Thymus (tissue), 11 donors: ENCODE measurements around the gene SCGB1C2. TPM values are rescaled to one million over a fixed set of nuclear protein-coding genes. Genes with fewer than 3 reads are reported as not detected.

Experiments used
- DNase-seq, 9 donors: peaks; one replicate each; pipeline ENCODE4 v3.0.0-alpha.2; 2013; ENCODE audit warnings: low spot score in 9 of 9, low read depth in 6 of 9, missing footprints in 1 of 9
- H3K27ac ChIP-seq, 2 donors: one replicate each; pipeline ENCODE4 v1.5.1; 2013; ENCODE audit warnings: control low read depth in 1 of 2, low read depth in 1 of 2, low read length in 1 of 2, mild to moderate bottlenecking in 1 of 2, moderate library complexity in 1 of 2
- H3K27me3 ChIP-seq, 2 donors: one replicate each; pipeline ENCODE4 v1.5.1; 2013; ENCODE audit warnings: low read length in 1 of 2; ENCODE audit not compliant: control insufficient read depth in 2 of 2, insufficient read depth in 1 of 2
- H3K36me3 ChIP-seq, 2 donors: one replicate each; pipeline ENCODE4 v1.5.1; 2013; ENCODE audit warnings: low read length in 1 of 2, mild to moderate bottlenecking in 1 of 2, moderate library complexity in 1 of 2; ENCODE audit not compliant: control insufficient read depth in 2 of 2, insufficient read depth in 2 of 2
- H3K4me1 ChIP-seq, 2 donors: one replicate each; pipeline ENCODE4 v1.5.1; 2013; ENCODE audit warnings: low read length in 2 of 2; ENCODE audit not compliant: control insufficient read depth in 2 of 2, insufficient read depth in 2 of 2
- H3K4me3 ChIP-seq, 2 donors: one replicate each; pipeline ENCODE4 v1.5.1; 2013; ENCODE audit warnings: low read length in 2 of 2, control low read depth in 1 of 2, mild to moderate bottlenecking in 1 of 2
- H3K9me3 ChIP-seq, 2 donors: one replicate each; pipeline ENCODE4 v1.5.1; 2013; ENCODE audit warnings: low read length in 1 of 2, mild to moderate bottlenecking in 1 of 2; ENCODE audit not compliant: control insufficient read depth in 2 of 2, insufficient read depth in 1 of 2
- WGBS: extraction: QIAGEN DNeasy Blood & Tissue Kit; methylation state at CpG from one replicate; pipeline ENCODE4 v1.1.7; 2013; 5-methylcytosine and 5-hydroxymethylcytosine counted together
- polyA plus RNA-seq: library from polyadenylated mRNA; stranded (reverse); fragments of 200-250 nt; gene quantifications from one replicate; pipeline ENCODE4 v1.2.3, GENCODE V29; 2013
- total RNA-seq: library from RNA; stranded (reverse); fragments of 120-200 nt; gene quantifications from one replicate; pipeline ENCODE4 v1.2.4, GENCODE V29; 2013
- donor health status: healthy.

Gene SCGB1C2
- total and polyA plus RNA-seq, 2 donors, result 0.50 TPM; not detected in 1

DNA sequence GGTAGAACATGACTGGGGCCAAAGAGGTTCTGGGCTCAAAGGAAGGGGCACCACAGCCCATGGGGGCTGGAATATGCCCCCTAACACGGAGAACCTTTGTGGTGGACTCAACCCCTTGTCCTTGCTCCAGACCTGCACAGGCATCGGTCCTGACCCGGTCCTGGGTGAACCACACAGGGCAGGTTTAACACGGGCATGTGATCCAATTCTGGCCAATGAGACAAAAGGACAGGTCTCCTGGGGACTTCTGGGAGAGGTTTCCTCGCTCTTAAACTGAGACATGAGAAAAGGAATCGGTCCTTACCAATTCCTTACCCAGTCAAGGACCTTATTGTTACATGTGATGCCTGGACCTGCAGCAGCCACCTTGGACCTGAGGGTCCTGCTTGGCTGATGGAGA, 40.4 kb downstream of the SCGB1C2 start:
- Histone ChIP-seq H3K4me1 (peaks cover 0 to 2% of the 10 kb centered on the region in 2 donors), H3K4me3 (no peak overlapping the region), H3K27me3 (peaks cover 38 to 50% of the 10 kb centered on the region in 2 donors), H3K27ac (no peak overlapping the region), H3K9me3 (no peaks in the 10 kb centered on the region), H3K36me3 (no peaks in the 10 kb centered on the region)
- 89% methylated on average over 6 of the region's 6 CpGs for WGBS
- no peak for DNase-seq

DNA sequence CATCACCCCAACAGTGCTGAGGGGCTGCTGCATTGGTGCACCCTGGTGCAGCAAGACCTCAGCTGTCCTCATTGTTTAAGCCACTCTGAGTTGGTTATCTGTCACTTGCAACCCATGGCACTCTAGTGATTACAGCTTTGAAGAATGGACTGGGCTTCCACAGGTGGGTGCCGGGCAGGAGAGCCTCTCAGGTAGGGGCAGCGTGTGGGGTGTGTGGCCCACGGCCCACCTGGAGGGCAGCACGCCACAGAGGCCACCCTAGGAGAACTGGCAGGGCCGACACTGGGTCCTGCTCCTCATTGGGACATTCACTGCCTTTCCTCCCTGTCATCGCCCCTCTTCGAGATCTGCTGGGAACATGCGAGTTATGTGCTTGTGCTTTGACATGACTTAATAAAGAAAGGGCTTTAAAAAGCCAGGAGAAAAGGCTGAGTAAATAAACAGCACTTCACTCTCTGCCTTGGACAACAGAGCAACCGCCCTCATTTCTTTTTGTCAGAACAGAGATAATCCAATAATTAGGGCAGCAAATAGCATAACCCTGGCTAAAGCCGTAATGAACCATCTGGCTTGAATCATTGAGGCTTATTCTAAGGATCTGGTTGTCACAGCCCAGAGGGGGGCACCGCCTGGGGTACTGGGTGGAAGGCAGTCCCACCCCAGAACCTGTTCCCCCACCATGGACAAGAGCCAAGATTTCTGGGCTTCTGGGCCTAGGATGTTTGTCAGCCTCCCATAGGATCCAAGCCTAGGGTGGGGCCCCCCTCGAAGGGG, 41.1 kb downstream of the SCGB1C2 start:
- WGBS, result 88% methylated on average over 12 of the region's 12 CpGs
- no peak overlapping the region for H3K27ac ChIP-seq
- no peaks in the 10 kb centered on the region for H3K9me3 ChIP-seq
- no peak for DNase-seq
- H3K27me3 ChIP-seq, result peaks cover 38 to 57% of the 10 kb centered on the region in 2 donors
- H3K36me3 ChIP-seq, result no peaks in the 10 kb centered on the region
- peaks cover 0 to 2% of the 10 kb centered on the region in 2 donors for H3K4me1 ChIP-seq
- no peak overlapping the region for H3K4me3 ChIP-seq

DNA sequence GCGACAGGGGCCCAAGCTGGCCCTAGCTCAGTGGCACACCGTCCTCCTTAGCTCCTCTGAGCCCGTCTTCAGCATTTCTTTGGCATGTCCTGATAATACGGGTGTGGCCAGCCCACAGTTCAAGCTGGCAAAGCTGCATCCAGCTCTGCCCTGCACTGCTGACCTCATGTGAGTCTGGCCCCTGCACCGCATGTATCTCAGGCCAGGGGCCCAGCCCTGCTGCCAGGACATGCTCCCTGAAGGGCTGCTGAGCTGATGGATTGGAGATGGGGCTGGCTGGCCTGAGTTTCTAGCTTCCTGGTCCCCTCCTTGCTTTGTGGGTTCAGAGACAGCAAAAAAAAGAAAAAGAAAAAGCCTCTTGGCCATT, 41.7 kb downstream of the SCGB1C2 start:
- no peak overlapping the region for H3K27ac ChIP-seq
- H3K4me1 ChIP-seq, result peaks cover 0 to 2% of the 10 kb centered on the region in 2 donors
- peaks cover 38 to 63% of the 10 kb centered on the region in 2 donors for H3K27me3 ChIP-seq

GRCh38 chr17:179781-180380, 42.5 kb downstream of the SCGB1C2 start:
- WGBS, result 26% methylated on average over 32 of the region's 32 CpGs
- Histone ChIP-seq H3K4me1 (peaks cover 0 to 2% of the 10 kb centered on the region in 2 donors), H3K4me3 (peak overlapping the region in 1 of 2 donors; percentile 15), H3K9me3 (no peaks in the 10 kb centered on the region), H3K27me3 (peaks cover 38 to 70% of the 10 kb centered on the region in 2 donors), H3K36me3 (no peaks in the 10 kb centered on the region), H3K27ac (no peak overlapping the region)
- no peak for DNase-seq

More for the DNA sequence above, 41.7 kb downstream of the SCGB1C2 start:
- DNase-seq, result no peak
- no peaks in the 10 kb centered on the region for H3K9me3 ChIP-seq
- no peak overlapping the region for H3K4me3 ChIP-seq
- H3K36me3 ChIP-seq, result no peaks in the 10 kb centered on the region
- 92% methylated on average over 5 of the region's 5 CpGs for WGBS

DNA sequence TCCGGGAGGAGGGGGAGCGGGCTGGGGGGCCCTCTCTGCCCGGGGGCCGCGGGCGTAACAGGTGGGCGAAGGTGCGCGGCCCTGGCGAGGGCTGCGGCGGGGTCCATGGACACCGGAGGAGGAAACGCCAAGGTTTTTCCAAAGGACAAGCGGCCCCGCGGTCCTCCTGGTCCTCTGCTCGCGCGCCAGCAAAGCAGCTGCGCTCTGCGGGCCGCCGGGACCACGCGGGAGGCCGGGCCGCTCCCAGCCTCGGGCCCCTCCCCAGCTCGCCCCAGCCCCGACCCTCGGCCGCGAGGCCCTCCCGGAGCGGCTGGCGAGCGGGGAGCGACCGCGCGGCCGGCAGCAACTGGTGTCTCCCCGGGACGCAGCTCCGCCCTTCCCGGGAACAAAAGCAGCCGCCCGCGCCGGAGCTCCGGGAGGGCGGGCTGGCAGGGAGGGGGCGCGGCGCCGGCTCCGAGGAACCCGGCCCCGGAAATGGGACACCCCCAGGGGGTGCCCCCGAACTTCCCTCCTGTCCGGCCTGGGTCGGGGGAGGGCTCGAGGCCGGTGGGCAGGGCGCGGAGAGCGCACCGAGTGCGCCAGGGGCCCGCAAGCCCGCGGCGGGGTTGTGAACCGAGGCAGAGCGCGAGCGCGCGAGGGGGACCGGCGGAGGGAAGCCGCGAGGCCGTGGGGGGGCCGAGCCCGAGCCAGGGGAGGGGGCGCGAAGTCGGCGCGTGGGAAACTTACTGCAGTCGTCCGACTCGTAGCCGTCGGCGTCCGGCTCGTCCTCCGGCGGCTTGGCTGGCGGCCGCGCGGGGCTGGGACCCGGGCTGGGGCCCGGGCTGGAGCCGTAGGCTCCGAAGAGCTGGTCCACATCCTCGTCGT, 43.2 kb downstream of the SCGB1C2 start:
- H3K9me3 ChIP-seq, result no peaks in the 10 kb centered on the region
- H3K36me3 ChIP-seq, result no peaks in the 10 kb centered on the region
- peaks cover 0 to 2% of the 10 kb centered on the region in 2 donors for H3K4me1 ChIP-seq
- peak overlapping the region in 1 of 2 donors; percentile 15 for H3K4me3 ChIP-seq
- no peak overlapping the region for H3K27ac ChIP-seq
- peaks cover 38 to 70% of the 10 kb centered on the region in 2 donors for H3K27me3 ChIP-seq
- WGBS, result 4% methylated on average over 112 of the region's 112 CpGs
- no peak for DNase-seq

DNA sequence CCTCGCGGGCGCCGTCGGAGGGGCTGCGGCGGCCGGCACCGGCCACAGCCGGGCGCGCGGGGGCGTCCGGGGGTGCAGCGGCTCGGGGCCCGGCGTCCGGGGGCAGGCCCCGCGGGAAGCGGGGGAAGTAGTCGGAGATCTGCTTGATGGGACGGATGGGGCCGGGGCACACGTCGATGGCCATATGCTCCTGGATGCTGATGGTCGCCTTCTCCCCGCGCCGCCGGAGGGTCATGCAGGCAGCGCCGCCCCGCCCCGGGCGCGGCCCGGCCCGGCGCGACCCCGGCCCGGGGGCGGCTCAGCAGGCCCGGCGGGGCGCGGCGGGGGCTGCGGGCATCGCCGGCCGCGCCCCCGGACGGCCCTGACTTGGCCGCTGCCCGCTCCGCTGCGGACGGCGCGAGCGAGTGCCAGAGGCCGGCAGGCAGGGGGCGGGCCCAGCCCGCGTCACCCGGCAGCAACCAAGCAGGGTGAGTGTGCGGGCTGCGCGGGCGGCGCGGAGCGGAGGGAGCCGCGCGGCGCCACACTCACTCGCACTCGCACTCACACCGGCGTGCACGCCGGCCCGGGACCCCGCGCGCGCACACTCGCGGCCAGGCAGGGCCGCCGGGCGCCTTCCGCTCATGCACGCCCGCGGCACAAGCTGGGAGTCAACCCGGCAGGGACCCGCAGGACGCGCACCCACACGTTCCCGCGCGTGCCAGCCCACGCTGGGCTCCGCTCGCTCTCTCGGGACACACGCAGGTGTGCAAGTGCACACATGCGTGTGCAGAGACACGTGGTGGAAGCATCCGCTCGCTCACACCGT, 44.1 kb downstream of the SCGB1C2 start, which contains the start of gene DOC2B:
Gene DOC2B (minus strand): TSS at position 406 of the 805 bp plus-strand sequence. CDS start 171 bp downstream, at position 235.
- 5% methylated on average over 120 of the region's 120 CpGs for WGBS
- Histone ChIP-seq H3K36me3 (no peaks in the 10 kb centered on the region), H3K4me1 (peaks cover 0 to 2% of the 10 kb centered on the region in 2 donors), H3K27ac (no peak within 1 kb of the TSS), H3K27me3 (peaks cover 38 to 74% of the 10 kb centered on the region in 2 donors), H3K4me3 (peak within 1 kb of the TSS in 1 of 2 donors; percentile 15), H3K9me3 (no peaks in the 10 kb centered on the region)
- DNase-seq, result no peak

DNA sequence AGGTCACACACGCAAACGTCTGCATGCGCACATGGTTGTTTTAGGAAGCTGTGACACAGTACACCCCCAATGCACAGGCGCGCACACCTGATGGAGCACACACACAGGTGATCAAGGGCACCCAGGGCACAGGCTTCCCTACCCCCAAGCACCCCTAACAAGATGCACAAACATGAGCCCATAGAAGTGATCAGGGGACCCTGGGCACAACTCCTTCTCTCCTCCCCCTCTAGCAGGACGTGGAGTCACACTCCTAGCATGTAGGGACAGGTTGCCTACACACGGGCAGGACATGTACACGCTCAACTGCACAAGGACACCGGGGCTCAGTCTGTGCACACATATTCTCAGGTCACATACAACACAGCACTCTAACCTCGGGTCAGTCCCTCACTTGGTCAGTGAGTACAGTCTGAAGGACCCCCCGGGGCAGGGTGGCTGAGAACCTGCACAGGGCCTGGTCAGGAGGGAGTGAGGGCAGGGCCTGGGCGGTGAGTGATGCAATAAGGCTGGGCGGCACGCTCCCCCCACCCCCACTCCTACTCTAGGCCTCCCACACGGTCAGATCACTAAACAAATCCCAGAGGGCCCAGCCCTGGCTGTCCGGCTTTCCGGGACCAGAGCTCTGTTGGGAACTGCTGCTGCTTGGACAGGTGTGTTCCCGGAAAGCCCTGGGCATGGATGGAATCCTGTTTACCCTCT, 44.8 kb downstream of the SCGB1C2 start:
- peaks cover 38 to 73% of the 10 kb centered on the region in 2 donors for H3K27me3 ChIP-seq
- peaks cover 0 to 2% of the 10 kb centered on the region in 2 donors for H3K4me1 ChIP-seq
- H3K9me3 ChIP-seq, result no peaks in the 10 kb centered on the region
- no peak for DNase-seq
- 84% methylated on average over 18 of the region's 18 CpGs for WGBS
- H3K36me3 ChIP-seq, result no peaks in the 10 kb centered on the region
- H3K4me3 ChIP-seq, result no peak overlapping the region
- no peak overlapping the region for H3K27ac ChIP-seq

DNA sequence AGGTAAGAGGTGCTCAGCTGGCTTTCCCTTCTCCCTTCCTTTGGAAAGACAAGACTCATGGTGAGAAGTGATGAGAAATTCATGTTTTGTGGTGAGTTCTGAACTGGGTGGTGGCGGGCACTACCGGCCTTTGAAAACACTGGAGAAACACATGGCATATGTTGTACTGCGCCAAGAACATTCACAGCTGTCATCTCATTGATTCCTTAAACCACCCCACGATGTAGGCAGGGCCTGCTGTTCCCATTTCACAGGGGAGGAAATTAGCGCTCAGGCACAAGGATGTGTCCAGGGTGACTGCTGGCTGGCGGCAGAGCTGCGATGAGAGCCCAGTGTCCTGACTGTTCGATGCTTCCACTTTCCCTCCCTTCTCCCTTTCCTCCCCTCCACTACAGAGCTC, 45.7 kb downstream of the SCGB1C2 start:
- H3K4me1 ChIP-seq, result peaks cover 0 to 2% of the 10 kb centered on the region in 2 donors
- H3K27ac ChIP-seq, result no peak overlapping the region
- 95% methylated on average over 8 of the region's 8 CpGs for WGBS

More for the DNA sequence above, 45.7 kb downstream of the SCGB1C2 start:
- no peak for DNase-seq
- H3K27me3 ChIP-seq, result peaks cover 38 to 66% of the 10 kb centered on the region in 2 donors
- no peak overlapping the region for H3K4me3 ChIP-seq
- no peaks in the 10 kb centered on the region for H3K36me3 ChIP-seq
- H3K9me3 ChIP-seq, result no peaks in the 10 kb centered on the region
